AG08396 (cell line): Measurements from ENCODE around the gene ZBTB22.
"Not testable (repeated sequence)": the region's sequence is repeated elsewhere in the genome, so short reads cannot be mapped to it uniquely, and the experiment has no call there.

Source experiments
- DNase-seq: peaks from one replicate; pipeline ENCODE4 v3.0.0; 2012; ENCODE audit warnings: low spot score, mixed read lengths

The ZBTB22 gene

DNA sequence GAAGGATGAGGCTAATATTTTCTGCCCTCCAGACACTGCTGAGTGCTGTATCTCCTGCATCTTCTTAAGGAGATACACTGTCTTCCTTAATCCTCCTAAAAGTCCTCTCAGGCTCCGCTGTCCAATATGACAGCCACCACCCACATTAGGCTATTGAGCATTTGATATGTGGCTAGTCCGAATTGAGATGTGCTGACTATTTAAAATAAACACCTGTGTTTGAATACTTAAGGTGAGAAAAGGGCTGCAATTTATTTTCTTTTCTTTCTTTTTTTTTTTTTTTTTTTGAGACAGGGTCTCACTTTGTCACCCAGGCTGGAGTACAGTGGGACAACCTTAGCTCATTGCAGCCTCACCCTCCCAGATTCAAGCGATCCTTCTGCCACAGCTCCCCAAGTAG, 15.7 kb downstream of the ZBTB22 start:
- no peak for DNase-seq

DNA sequence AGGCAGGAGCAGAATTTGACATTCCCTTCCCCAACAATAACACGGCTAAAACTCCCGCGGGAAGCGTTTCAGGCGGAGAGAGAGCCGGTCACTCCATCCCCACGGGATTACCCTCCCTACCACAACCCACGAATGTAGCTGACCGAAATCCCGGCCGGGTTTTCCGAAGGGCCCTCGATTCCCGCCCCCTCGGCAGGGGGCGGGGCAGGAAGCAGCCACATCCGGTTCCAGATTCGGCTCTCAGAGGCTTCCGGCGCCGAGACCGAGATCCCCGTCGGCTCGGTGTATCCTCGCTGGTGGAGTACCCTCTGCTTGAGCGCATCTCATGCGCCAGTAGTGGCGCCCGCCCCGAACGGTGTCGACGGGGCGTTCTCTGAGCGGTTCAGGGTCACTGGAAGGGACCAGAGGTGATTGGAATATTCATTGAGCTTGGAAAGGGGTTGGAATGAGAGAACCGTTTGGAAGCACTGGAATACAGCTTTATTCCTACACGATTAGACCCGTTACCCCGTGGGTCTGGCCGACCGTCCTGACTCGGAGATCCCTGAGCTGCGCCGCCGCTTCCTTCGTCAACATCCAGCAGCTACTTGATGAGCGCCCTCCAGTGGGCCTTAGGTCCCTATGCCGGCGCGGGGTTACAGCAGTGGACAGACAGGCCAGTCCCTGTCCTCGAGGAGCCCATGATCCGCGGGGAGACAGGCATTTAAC, 18.2 kb downstream of the ZBTB22 start:
- DNase-seq: peak; percentile 90

DNA sequence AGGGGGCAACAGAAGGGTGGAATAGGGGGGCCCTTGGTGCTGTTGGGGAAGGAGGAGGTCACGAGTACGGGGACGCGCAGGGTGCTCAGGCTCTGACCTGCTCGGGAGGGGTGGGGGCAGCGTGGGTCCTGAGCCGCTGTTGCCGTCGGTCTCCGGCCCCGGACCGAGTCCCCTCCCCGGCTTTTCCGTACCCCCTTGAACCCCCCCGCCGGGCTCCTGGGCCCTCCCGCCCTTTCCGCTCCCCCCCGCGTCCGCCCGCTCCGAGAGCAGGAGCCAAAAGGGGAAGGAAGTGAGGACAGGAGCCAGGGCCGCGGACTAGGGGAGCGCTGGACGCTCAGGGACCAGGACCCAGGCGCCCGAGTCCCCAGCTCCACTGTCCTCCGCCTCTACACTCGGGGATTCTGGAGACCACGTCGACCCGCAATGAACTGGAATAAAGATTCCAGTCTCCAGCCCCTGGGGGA, 18.7 kb downstream of the ZBTB22 start, which contains the start of gene RGL2:
RGL2 (minus strand) TSS at position 170 of the 464 bp plus-strand sequence. CDS start 332 bp downstream, outside the sequence.
- peak; percentile 62 for DNase-seq

DNA sequence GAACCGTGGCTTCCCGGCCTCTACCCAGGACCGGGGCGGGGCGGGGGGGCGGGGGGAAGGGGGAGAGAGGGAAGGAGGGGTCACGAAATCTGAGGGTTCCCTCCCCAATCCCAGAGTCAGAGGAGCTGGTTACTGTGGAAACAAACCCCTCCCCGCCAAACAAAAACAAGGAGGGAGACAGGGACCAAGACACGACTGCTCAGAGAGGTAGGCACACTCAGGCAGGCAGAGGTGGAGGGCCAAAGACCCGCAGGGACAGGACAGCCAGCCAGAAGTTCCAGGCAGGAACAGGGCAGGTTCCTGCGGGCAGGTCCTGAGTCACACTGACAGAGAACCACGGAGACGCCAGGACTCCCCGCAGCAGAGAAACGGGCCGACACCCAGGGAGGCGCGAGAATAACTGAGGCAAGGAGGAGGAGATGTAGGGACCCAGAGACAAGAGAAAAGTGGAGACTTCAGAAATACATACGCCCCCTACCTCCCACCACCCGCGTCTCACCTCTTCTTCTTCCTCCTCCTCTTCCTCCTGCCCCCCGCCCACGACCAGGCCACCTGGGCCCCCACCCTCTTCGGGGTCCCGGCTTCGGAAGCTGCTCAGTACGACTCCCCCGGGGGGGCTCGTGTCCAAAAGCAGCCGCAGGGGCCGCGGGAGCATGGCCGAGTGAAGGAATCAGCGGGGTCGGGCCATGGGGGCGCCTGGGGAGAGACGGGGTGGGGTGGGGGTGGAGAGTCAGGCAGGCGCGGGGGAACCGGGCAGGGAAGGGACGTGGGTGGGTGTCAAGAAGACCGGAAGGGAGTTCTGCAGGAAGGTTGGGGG, 19.4 kb downstream of the ZBTB22 start:
- DNase-seq: peak; percentile 90

DNA sequence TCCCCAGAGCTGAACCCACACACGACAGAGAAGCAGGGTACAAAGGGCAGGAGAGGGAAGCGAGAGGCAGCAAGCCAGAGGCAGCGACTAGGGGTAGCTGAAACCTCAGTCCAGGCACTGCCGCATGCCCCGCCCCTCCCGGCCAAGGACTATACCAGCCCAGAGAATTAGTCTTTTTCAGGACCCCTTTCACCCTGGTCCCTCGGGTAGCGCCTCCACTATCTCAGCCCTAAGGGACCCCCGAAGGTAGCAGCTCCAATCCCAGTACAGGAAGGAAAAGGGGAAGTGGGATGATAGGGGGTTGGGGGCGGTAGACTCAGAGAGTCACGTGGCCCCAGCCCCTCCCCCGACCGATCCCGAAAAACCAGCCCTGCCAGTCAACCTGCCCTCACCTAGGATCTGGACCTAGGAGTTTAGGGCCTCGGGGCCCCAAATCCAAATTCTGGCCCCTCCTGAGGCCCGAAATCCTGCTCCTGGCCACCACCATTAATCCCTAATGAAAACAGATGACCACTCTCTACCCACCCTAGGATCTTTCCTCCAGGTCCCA, 20.1 kb downstream of the ZBTB22 start:
- DNase-seq: no peak

DNA sequence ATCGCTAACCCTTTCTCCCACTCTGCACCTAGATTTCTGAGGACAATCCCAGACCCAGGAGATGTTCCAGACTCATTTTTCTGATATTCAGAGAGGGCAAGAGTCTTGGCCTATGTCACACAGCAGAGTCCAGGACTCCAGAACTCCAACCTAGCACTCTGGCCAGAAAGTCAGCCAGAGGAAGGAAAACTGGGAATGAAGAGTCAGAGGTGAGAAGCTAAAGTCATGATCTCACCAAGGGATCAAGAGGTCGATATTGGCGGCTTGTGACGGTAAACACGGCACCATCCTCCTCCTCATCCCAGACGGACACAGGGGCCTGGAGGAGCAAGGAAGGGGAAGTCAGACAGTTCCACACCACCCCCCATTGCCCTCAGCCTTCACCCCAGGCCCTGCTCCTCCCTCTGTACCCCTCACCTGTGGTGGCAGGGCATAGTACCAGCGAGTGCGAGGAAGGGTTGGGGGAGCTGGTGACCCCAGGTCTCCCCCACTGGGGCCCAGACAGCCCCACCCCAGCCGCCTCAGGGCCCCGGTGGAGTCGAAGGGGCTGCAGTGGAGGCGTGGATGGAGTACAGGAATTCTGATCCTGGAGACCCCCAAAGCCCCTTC, 20.6 kb downstream of the ZBTB22 start:
- no peak for DNase-seq

DNA sequence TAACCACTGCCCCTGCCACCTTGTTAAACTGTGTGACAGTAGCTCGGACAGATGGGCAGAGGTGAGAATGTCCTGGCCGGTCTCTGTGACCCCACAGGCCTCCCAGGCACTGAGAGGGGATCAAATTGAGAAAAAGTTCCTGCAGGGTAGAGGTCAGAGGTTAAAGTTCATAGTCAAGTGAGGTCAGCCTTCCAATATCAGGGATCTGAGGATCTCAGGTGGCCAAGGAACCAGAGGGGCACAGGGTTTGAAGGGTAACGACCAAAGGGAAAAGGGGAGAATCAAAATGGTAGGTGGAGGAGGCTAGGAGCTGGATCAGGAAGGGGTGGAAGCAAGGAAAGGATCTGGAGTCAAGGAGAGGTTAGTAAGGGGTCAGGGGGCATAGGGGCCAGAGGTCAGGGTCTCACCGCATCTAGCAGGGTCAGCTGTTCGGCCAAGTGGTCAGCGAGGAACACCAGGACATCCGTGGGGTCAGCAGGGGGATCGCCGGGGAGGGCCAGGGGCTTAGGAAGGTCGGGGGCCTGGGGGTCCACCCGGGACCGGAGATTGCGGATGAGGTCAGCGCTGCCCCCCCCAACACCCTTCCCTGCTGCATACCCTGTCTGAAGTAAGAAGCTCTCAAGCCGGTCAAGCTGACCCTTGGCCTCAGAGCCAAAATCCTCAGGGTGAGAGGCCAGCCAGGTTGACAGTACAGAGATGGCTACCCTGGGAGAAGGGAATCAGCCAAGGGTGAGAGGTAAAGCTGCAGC, 21.7 kb downstream of the ZBTB22 start:
- DNase-seq: no peak

DNA sequence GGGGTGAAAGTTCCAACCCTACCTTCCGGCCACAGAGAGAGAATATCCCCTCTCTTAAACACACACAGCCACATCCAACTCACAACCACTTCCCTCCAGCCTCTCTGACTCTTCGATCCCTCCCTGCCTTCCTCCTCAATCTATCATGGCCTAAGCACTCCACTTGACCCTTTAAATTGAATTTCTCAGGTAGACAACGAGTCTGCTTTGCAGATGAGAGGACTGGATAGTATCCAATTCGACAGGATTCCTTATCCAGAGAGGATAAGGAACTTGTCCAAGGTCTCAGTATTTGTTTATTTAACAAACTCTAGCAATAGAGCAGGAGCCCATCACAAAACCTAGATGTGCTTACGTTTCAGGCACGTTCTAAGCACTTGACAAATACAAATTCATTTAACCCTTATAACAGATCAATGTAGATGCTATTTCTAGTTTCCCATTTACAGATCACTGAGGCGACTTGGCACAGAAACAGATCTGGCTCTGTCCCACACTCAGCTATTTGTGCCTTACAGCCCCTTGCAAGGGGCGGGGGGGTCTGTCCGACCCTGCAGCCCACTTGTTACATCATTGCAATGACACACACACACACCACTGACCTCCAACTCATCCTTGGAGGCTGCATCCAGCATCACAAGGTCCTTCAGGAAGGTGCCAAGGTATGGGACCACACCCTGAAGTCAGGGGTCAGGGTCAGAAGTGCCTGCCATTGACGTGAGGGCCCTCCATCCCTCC, 23.3 kb downstream of the ZBTB22 start:
- DNase-seq: no peak

DNA sequence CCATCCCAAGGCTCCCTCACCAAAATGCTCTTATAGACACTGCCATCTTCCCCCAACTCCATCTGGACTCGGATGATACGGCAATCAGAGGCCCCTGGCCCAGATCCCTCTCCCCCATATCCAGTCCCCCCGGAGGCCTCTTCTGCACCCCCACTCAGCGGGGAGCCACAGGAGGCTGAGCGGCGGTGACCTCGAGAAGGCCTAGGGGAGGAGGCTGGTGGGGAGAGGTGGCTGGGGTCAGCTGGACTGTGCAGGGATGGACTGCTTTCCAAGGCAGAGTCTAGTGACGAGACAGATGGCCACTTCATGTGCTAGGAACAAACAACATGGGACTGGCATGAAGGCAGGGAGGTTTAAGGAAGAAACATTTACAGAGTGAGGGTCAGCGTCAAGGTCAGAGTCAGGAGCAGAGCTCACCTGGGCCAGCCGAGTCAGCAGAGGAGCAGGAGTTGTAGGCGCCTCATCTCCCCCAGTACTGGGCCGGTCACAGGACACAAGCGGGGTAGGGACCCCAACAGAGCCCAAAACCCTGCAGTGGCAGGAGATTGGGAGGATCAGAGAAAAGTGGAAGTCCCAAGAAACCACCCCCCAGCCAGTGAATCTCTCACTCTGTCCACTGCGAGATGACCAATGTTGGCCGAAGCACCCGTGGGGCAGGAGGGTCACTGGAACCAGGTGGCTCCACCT, 24.4 kb downstream of the ZBTB22 start:
- no peak for DNase-seq

DNA sequence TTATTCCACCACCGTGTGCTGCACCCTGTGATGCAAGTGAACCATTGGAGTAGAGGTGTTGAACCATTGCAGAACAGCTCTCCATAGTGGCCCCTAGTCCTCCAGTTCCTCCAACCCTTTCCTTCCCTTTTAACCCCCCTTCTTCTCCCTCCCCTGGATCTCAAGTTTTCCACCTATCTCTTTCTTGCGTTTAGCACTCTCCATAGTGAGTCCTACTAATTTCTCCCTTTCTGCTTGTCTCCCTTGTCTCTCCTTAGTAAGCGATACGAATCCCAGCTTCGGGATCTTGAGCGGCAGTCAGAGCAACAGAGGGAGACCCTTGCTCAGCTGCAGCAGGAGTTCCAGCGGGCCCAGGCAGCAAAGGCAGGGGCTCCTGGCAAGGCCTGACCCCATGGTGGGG, 27.1 kb downstream of the ZBTB22 start:
- DNase-seq: no peak

DNA sequence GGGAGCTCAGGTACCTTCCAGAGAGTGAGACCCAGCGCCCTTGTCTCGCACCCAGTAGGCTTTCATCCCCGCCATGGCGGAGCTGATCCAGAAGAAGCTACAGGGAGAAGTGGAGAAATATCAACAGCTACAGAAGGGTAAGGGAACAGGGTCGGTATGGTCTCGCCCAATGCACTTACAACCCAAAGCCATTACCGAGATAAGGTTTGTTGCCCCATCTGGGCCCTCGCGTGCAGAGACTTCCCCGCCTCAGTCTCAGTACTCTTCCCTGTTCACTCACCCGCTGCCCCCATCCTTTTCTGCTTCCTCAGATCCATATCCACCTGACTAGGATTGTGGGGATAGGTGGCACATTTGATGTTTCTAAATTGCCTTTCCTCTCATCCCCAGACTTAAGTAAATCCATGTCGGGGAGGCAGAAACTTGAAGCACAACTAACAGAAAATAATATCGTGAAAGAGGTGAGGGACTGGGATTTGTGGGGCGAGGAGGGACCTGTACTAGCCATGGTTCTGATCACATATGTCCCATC, 27.7 kb downstream of the ZBTB22 start:
- DNase-seq: no peak

DNA sequence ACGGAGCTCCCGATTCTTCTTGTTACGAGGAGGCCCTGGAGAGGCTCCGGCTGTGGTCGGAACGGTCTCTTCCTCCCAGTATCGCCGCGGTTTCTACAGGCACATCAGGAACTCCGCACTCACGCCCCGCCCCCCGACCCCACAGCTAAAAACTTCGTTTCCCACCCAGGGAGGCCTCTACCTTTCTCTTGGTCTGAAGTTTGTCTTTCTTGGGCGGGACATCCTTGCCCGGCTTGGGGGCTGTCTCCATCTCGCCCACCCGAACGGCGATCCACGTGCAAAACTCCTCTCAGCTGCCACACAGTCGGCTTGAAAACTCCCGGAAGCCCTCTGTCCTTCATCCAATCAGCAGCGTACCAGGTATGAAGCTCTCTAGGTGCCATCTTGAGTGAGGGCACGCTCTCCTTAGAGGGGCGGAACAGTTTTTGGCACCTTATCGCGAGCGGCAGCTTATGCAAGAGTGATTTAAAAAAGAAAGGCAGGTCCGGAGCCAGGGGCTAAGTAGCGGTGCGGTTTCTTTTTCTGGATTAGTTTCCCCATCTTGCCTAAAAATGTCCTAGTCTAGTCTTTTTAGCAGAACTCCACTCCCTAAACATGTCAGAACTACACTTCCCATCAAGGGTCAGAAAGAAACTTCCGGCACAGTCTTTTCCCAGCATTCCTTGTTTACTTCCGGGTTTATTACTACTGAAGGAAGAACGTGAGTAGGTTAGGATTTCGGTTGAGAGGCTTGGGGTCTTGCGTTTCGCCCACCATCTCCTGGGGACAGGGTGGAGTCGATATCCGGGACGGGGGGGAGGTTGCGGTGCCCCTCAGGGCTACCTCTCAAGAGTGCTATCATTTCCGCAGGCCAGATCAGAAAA, 28.4 kb downstream of the ZBTB22 start, which contains the start of the genes PFDN6 and WDR46:
PFDN6 (plus strand) TSS at position 681 of the 863 bp plus-strand sequence. CDS start 256 bp downstream, outside the sequence.
WDR46 (minus strand) TSS at position 319 of the 863 bp plus-strand sequence; CDS start at position 250, 69 bp downstream.
- peak; percentile 91 for DNase-seq

DNA sequence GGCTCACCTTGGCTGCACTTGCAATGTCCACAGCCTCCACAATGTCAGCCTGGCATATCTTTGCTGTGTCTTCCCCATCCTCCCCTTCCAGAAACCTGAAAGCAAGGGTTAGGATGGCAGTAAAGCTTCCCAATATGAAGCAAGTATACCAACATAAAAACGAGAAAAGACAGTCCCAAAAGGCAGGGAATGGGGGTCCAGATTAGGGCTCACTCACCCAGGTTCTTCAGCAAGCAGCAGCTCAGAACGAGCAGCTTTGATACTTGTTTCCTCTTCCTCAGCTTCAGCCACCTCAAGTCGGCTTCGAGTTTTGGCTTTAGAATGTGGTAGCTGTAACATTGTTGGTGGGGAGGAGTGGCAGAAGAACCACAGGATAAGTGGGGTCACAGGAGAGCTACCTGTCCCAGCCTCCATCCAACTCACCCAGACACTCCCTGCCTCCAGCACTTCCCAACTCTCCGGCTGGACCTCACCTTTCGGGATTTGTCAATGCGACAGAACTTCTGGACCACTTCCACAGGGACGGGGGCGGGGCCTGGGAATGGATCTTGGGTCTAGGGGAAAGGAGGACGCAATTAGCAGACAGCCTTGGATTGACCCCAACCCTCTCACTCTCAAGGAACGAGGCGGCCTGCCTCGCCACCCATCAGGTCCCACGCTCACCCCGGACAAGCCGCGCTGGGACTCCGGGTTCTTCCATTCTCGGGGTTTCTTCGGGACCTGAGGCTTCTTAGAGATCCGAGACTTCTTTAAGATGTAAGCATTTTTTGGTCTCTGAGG, 29.2 kb downstream of the ZBTB22 start:
- DNase-seq: no peak

DNA sequence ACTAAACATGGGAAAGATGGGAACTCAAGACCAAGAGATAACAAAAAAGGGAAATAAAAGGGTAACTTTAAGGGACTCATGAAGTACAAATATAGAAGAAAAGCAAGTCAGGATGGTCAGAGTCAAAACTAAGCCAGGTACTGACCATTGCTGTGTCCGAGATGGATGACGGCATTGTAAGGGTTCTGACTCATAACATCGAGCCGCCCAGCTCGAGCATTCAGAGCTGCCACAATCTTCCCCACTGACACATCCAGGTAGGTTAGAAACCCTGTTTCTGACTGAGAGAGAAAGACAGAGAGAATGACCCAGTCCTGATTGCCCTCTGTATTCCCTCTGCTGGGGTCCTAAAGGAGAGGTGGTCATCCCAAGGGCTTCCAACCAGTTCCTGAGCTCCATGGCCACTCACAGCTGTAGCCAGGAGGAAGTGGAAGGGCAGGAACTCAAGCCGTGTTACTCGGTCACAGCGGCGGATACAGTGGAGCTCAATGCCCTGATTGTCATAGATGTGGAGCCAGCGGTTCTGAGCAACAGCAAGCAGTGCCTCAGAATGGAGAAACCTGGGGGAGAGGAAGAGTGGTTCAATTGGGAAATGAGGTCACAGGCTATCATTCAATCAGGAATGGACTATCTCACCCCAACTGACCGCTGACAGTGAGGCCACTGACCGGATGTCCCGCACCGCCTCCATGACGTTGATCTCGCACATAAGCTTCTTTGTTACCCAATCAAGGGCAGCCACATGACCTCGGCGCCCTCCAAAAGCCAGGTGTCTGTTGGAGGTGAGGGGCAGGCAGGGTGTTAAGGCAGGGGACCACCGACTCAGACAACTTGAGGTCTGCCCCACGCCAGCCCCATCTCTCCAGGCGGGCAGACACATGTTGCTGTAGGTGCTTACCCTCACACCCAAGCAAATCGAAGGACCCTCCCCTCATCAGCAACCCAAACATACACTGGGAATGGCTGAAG, 30.3 kb downstream of the ZBTB22 start:
- DNase-seq: no peak

DNA sequence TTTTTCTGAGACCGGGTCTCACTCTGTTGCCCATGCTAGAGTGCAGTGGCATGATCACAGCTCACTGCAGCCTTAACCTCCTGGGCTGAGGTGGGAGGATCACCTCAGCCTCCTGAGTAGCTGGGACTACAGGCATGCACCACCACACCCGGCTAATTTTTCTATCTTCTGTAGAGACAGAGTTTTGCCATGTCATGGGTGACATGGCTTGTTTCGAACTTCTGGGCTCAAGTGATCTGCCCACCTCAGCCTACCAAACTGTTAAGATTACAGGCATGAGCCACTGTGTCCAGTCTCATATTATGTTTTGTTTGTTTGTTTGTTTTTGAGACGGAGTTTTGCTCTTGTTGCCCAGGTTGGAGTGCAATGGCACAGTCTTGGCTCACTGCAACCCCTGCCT, 32.3 kb downstream of the ZBTB22 start:
- DNase-seq: not testable (repeated sequence)

DNA sequence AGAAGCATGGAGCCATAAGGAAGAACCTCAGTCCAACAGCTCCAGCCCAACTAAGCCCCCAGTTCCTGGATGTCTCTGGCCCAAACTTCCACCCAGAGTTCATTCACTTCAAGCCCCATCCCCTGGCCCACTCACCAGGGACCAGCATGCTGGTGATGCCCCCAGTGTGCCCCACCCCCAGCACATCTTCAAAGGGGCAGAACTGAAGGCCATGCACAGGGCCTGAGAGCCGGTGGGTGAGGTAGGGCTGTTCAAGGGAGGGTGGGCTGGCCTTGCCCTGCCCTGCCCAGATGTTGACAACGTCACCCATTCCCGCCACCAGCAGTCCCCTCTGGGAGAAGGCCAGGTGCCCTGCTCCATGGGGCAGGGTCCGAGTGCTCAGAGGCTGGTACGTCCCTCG, 37.0 kb downstream of the ZBTB22 start:
- DNase-seq: no peak

DNA sequence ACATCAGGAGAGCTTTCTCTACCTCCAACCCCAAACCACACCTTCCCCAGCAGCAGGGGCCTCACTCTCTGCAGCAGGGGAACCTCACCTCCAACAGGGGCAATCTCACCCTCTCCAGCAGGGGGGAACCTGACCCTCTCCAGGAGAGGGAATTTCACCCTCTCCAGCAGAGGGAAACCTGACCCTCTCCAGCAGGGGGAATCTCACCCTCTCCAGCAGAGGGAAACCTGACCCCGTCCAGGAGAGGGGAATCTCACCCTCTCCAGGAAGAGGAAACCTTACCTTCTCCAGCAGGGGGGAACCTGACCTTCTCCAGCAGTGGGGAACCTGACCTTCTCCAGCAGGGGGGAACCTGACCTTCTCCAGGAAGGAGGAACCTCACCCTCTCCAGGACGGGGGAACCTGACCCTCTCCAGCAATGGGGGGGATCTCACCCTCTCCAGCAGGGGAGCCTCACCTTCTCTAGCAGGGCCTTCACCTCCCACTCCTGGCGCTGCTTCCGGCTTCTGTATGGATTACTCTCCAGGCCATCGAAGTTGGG, 37.5 kb downstream of the ZBTB22 start:
- no peak for DNase-seq
